IMR-90 (cell line): ENCODE data around the gene TNNI3K. TPM values are rescaled to one million over a fixed set of nuclear protein-coding genes. Genes with fewer than 3 reads are reported as not detected.

Experiments
- ATAC-seq: fragments of 200-7000 bp; cut with Tn5 transposase; 2 replicates; pipeline ENCODE4 v1.9.1; 2020; ENCODE audit warnings: low read depth, mild to moderate bottlenecking, moderate library complexity
- BruUV-seq: library from RNA; stranded (reverse); fragments of 400-500 nt; replicated peaks from 2 replicates; lab custom pipeline; 2021; lab: Mats Ljungman, UMichigan
- CTCF ChIA-PET: fragments of 300-600 bp; formaldehyde crosslinking; extraction: SDS; loops from one replicate; lab custom pipeline; 2021; ENCODE audit warnings: antibody characterized with exemption; lab: Yijun Ruan, JAX
- POLR2A ChIA-PET: fragments of 300-600 bp; sonication (Branson Sonifier 250); formaldehyde crosslinking; loops from one replicate; lab custom pipeline; 2022; ENCODE audit warnings: antibody characterized with exemption; ENCODE audit not compliant: unreplicated experiment; lab: Charles Lee
- DNase-seq: peaks from one replicate; pipeline ENCODE4 v3.0.0; 2013
- H2AFZ ChIP-seq: replicated peaks from 2 replicates; pipeline ENCODE3; 2013; ENCODE audit warnings: low read length, mild to moderate bottlenecking; ENCODE audit not compliant: poor library complexity
- H2AK5ac ChIP-seq: 2 replicates; pipeline ENCODE4 v1.6.1; 2013; ENCODE audit warnings: low read depth, low read length, inconsistent platforms
- H2AK9ac ChIP-seq: replicated peaks from 2 replicates; pipeline ENCODE3; 2013; ENCODE audit warnings: mild to moderate bottlenecking, low read depth, low read length, moderate library complexity; ENCODE audit not compliant: poor library complexity
- H2BK120ac ChIP-seq: 2 replicates; pipeline ENCODE4 v1.6.1; 2013; ENCODE audit warnings: low read depth, low read length, inconsistent platforms
- H2BK15ac ChIP-seq: 3 replicates; pipeline ENCODE4 v1.6.1; 2013; ENCODE audit warnings: low read depth, low read length, inconsistent platforms
- H2BK20ac ChIP-seq: 2 replicates; pipeline ENCODE4 v1.6.1; 2013; ENCODE audit warnings: low read depth, mild to moderate bottlenecking, inconsistent platforms, low read length, moderate library complexity
- H2BK5ac ChIP-seq: 2 replicates; pipeline ENCODE4 v1.6.1; 2013; ENCODE audit warnings: mild to moderate bottlenecking, low read depth, low read length, inconsistent platforms; ENCODE audit not compliant: poor library complexity, severe bottlenecking
- H3K14ac ChIP-seq: replicated peaks from 2 replicates; pipeline ENCODE4 v1.6.1; 2013; ENCODE audit warnings: low read depth, low read length, inconsistent platforms
- H3K18ac ChIP-seq: 2 replicates; pipeline ENCODE4 v1.6.1; 2013; ENCODE audit warnings: low read depth, low read length, control low read depth
- H3K23ac ChIP-seq: 2 replicates; pipeline ENCODE4 v1.6.1; 2013; ENCODE audit warnings: low read depth, low read length, inconsistent platforms
- H3K27ac ChIP-seq: 2 replicates; pipeline ENCODE4 v1.5.1; 2013; ENCODE audit warnings: mild to moderate bottlenecking, control low read depth, low read length; ENCODE audit not compliant: insufficient read depth
- H3K27me3 ChIP-seq: 2 replicates; pipeline ENCODE4 v1.6.1; 2013; ENCODE audit warnings: low read length; ENCODE audit not compliant: control insufficient read depth, insufficient read depth
- H3K36me3 ChIP-seq: 2 replicates; pipeline ENCODE4 v1.6.1; 2013; ENCODE audit warnings: low read length, mixed read lengths; ENCODE audit not compliant: control insufficient read depth, insufficient read depth
- H3K4ac ChIP-seq: 2 replicates; pipeline ENCODE4 v1.6.1; 2013; ENCODE audit warnings: low read depth, low read length, inconsistent platforms
- H3K4me1 ChIP-seq: 2 replicates; pipeline ENCODE4 v1.6.1; 2013; ENCODE audit warnings: low read length, mixed read lengths; ENCODE audit not compliant: control insufficient read depth, insufficient read depth
- H3K4me2 ChIP-seq: 2 replicates; pipeline ENCODE4 v1.6.1; 2013; ENCODE audit warnings: low read depth, mild to moderate bottlenecking, control low read depth, low read length, moderate library complexity
- H3K4me3 ChIP-seq: 2 replicates; pipeline ENCODE4 v1.5.1; 2013; ENCODE audit warnings: low read depth, mild to moderate bottlenecking, control low read depth, low read length, moderate library complexity; ENCODE audit not compliant: insufficient read depth
- H3K56ac ChIP-seq: 2 replicates; pipeline ENCODE4 v1.6.1; 2013; ENCODE audit warnings: low read length, inconsistent platforms; ENCODE audit not compliant: insufficient read depth; ENCODE audit errors: extremely low read depth
- H3K79me1 ChIP-seq, 2 experiments: 2 replicates each; pipeline ENCODE4 v1.6.1; 2013; ENCODE audit warnings: low read length in 2 of 2, inconsistent platforms in 1 of 2, low read depth in 1 of 2
- H3K9ac ChIP-seq: 2 replicates; pipeline ENCODE4 v1.6.1; 2013; ENCODE audit warnings: low read depth, low read length, control low read depth
- H3K9me1 ChIP-seq: 2 replicates; pipeline ENCODE4 v1.6.1; 2013; ENCODE audit warnings: low read length, inconsistent platforms; ENCODE audit not compliant: insufficient read depth
- H3K9me3 ChIP-seq: 2 replicates; pipeline ENCODE4 v1.6.1; 2013; ENCODE audit warnings: low read length; ENCODE audit not compliant: control insufficient read depth, insufficient read depth
- H4K20me1 ChIP-seq: 2 replicates; pipeline ENCODE4 v1.6.1; 2013; ENCODE audit warnings: low read length, inconsistent platforms; ENCODE audit not compliant: insufficient read depth
- H4K5ac ChIP-seq: 2 replicates; pipeline ENCODE4 v1.6.1; 2013; ENCODE audit warnings: mild to moderate bottlenecking, low read depth, low read length, control low read depth
- H4K8ac ChIP-seq, 2 experiments: 2 replicates each; pipeline ENCODE4 v1.6.1; 2013; ENCODE audit warnings: low read depth in 2 of 2, low read length in 2 of 2, control low read depth in 1 of 2, inconsistent platforms in 1 of 2
- H4K91ac ChIP-seq: 2 replicates; pipeline ENCODE4 v1.6.1; 2013; ENCODE audit warnings: low read depth, low read length, inconsistent platforms; ENCODE audit not compliant: insufficient read depth
- BHLHE40 ChIP-seq: fragments of 150-350 bp; IDR thresholded peaks from 2 replicates; pipeline ENCODE4 v1.6.1; 2016; ENCODE audit warnings: mild to moderate bottlenecking, low read depth, low read length
- CEBPB ChIP-seq: IDR thresholded peaks from 2 replicates; pipeline ENCODE4 v1.6.1; 2012; ENCODE audit warnings: low read depth, low read length, improper control_type of control experiment
- FOS ChIP-seq: fragments of 150-350 bp; IDR thresholded peaks from 2 replicates; pipeline ENCODE4 v1.6.1; 2016; ENCODE audit warnings: low read depth, low read length
- MXI1 ChIP-seq: IDR thresholded peaks from 2 replicates; pipeline ENCODE4 v1.6.1; 2012; ENCODE audit warnings: low read depth, mild to moderate bottlenecking, low read length, moderate library complexity, borderline replicate concordance
- WGBS, 2 experiments: methylation state at CpG; one replicate each; pipeline versions ENCODE4 v1.1.5 to v1.1.7; 2013; ENCODE audit warnings: missing lambda C conversion rate in 2 of 2; ENCODE audit not compliant: insufficient read length in 1 of 2; ENCODE audit errors: extremely low coverage in 2 of 2; 5-methylcytosine and 5-hydroxymethylcytosine counted together
- dilution Hi-C: fragments of 300-500 bp; cut with HindIII; formaldehyde crosslinking; loops from one replicate; pipeline ENCODE4 v1.14.3; 2018; ENCODE audit warnings: low sequenced_read_pairs; ENCODE audit not compliant: unreplicated experiment
- in situ Hi-C: fragments of 300-500 bp; cut with MboI; formaldehyde crosslinking; loops from 3 replicates; pipeline ENCODE4 v1.14.3; 2019; ENCODE audit warnings: low sequenced_read_pairs, inconsistent platforms, mixed read lengths
- intact Hi-C: fragments of 100-400 bp; cut with micrococcal nuclease; formaldehyde crosslinking; loops from 2 replicates; pipeline ENCODE4 v1.10.0; 2022
- polyA plus RNA-seq, 3 experiments: library from polyadenylated mRNA; depleted of rRNA; stranded (reverse); fragments of >200 nt; gene quantifications; 2 replicates each; pipeline ENCODE4 v1.2.3, GENCODE V29; 2012; ENCODE audit warnings: low replicate concordance in 1 of 3
- total RNA-seq: library from RNA; depleted of rRNA; stranded (reverse); fragments of >200 nt; gene quantifications from 2 replicates; pipeline ENCODE4 v1.2.3, GENCODE V29; 2012

TNNI3K gene
- total and polyA plus RNA-seq, 2 of the 4 experiments (the other 2 are of a cell fraction): 0.90 to 1.3 TPM

- no peaks in the 10 kb centered on the region for H4K20me1 ChIP-seq
- H3K36me3 ChIP-seq: no peaks in the 10 kb centered on the region
- no peak overlapping the region for H3K56ac ChIP-seq
- no peak overlapping the region for H3K4me3 ChIP-seq
- ChIA-PET CTCF (no interaction called here), POLR2A (no interaction called here)
- H3K4me1 ChIP-seq: peaks cover 2% of the 10 kb centered on the region; the same call in 1 of the 2 replicates
- no peak overlapping the region for H2AFZ ChIP-seq
- no peak overlapping the region for H3K27ac ChIP-seq
- peak overlapping the region; percentile 50; the same call in 1 of the 2 replicates for H3K18ac ChIP-seq
- H3K9ac ChIP-seq: no peak overlapping the region
- dilution Hi-C loops: no loop called here
- H2BK20ac ChIP-seq: no peak overlapping the region
- in situ Hi-C loops: no loop called here
- no peaks in the 10 kb centered on the region for H3K79me1 ChIP-seq
- H2AK9ac ChIP-seq: no peak overlapping the region
- peak; percentile 60 for ATAC-seq
- no CpG with 5 or more reads among the region's 9 CpGs for WGBS, 2 experiments
- H2BK15ac ChIP-seq: no peak overlapping the region
- H4K91ac ChIP-seq: no peak overlapping the region
- intact Hi-C loops: loop anchor here (5.0 to 10.0 kb wide), 2 partner anchors 96 to 259 kb away; no protein-coding TSS in a partner anchor
- no peaks in the 10 kb centered on the region for H3K27me3 ChIP-seq
- H3K4me2 ChIP-seq: 0 out of 2 replicates have a peak overlapping the region, but pooled peaks have one; percentile 10
- H3K9me3 ChIP-seq: no peaks in the 10 kb centered on the region
- TF ChIP-seq BHLHE40 (peak; percentile 92), MXI1 (no peak), FOS (peak; percentile 64; the same call in 1 of the 2 replicates), CEBPB (peak; percentile 74)
- no peak overlapping the region for H2AK5ac ChIP-seq
- peak; percentile 65 for DNase-seq
- BruUV-seq: no TSS peak
- H4K5ac ChIP-seq: no peak overlapping the region
- no peak overlapping the region for H3K14ac ChIP-seq
- no peak overlapping the region for H4K8ac ChIP-seq
- H2BK120ac ChIP-seq: no peak overlapping the region
- no peaks in the 10 kb centered on the region for H3K9me1 ChIP-seq
- H2BK5ac ChIP-seq: peak overlapping the region; percentile 66
- H3K4ac ChIP-seq: no peak overlapping the region; the same call in 1 of the 2 replicates
- no peak overlapping the region for H3K23ac ChIP-seq
Observed at GRCh38 chr1:74463333-74463988, 228.3 kb downstream of the TNNI3K start.
